ENCODE data around the gene ZSWIM7.

ZSWIM7 gene, protein sequence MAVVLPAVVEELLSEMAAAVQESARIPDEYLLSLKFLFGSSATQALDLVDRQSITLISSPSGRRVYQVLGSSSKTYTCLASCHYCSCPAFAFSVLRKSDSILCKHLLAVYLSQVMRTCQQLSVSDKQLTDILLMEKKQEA

DNA sequence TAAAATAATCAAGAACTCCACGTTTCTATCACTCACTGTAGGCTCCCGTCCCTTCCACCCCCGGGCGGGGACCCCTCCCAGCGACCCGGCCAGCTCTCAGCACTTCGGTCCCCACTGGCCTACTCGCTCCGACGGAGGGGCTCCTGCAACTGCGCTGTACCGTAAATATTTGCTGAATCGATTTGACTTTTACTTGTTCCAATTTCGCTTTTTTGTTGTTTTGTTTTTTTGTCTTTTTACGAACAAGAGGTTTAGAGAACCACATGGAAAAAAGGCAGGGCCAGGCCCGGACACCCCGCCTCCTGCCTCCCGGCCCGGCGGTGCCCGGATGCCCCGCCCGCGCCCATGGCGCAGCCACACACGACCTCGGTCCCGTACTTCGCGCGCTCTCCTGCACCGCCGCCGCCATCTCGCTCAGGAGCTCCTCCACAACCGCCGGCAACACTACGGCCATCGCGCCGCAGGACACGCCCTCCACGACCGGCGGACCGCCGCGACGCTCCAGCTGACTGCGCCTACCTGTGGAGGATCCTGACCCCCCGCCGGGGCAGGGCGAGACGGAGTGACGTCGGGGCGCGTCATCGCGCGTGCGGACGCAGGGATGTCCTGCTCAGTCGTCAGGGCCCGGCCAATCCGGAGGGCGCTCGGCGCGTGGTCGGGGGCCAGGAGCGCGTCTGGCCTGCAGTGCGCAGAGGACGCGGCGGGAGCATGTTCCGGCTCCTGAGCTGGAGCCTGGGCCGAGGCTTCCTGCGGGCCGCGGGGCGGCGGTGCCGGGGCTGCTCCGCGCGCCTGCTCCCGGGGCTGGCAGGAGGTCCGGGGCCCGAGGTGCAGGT, at the start of gene ZSWIM7, which contains the start of gene TTC19:
Gene ZSWIM7, minus strand, starts transcription at position 564 of the 833 bp plus-strand sequence. Its CDS starts 110 bp downstream, at position 454.
Gene TTC19, plus strand, starts transcription at position 684 of the 833 bp plus-strand sequence. Its CDS starts 25 bp downstream, at position 709.
- peak; percentile 87 to 88 for DNase-seq

DNA sequence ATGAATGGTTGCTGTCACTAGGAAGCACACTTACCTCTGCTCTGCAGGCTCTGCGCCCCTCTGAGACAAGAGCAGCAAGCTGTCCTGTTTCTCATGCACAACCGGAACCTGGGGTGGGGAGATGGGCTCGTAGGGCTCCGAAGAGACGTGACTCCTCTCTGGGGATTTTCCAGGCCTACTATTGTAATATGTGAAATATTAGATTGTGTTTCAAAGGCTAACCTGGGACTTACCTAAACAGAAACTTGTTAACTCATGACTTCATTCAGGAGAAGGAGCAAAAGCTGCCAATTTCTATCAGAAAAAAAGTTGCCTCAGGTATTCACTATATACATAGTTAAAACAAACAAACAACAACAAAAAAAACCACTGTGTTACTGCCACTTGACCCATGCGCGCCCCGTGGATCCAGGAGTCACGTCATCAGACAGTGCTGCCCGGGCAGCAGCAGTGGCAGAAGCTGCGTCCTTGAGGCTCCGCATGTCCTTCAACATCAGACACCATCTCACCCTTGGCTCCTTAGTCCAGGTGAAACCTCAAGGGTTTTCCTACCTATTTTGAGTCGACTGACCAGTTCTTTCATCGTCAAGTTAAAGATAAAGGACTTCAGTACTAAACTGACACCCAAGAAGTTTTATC, 49.4 kb upstream of the ZSWIM7 start:
- DNase-seq, result no peak

DNA sequence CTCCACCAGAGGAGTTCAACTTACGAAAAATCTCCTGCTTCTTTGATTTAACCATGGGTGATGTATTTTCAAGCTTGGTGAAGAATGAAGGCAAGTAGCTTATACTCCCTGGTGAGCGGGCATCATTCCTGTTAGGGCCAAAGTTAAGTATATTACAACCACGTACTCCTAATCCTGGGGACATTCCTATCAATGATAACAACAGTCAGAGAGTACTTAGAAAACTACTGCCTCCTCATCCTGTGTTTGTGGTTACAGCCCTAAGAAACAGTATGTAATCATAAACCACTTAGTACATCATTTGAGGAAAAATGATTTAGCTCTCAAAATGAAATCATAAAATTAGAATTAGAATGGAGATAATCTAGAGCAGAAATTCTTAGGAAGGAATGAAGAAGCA, 47.5 kb upstream of the ZSWIM7 start:
- DNase-seq, result no peak

DNA sequence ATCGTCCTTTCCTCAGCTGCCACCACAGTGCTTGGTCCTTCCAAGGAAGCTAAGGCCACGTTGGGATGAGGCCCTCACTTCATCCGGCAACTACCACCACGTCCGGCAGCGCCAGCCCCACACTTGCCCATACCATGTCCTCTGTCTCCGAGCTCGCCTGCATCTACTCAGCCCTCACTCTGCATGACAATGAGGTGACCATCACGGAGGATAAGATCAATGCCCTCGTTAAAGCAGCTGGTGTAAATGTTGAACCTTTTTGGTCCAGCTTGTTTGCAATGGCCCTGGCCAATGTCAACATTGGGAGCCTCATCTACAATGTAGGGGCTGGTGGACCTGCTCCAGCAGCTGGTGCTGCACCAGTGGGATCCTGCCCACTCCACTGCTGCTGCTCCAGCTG, 45.0 kb upstream of the ZSWIM7 start:
- DNase-seq, result no peak

DNA sequence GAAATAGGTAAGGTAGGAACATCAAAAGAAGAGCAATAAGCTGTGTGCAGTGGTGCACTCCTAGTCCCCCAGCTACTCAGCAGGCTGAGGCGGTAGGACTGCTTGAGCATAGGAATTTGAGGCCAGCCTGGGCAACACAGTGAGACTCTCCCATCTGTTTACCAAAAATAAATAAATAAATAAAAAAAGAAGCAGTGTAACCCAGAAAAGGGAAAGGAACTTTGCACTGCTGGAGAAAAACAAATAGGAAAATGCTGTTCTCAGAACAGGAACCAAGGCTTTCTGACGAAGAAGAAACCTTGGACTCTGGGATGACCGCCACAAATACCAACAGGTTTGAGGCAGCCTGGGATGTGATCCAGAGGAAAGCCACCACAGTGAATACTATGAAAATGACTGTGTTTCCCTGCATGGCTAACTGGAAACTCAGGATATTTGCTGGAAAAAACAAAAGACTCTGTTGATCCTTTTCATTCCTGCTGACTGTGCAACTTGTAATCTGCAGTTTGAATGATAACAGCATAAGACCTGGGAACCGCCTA, 41.3 kb upstream of the ZSWIM7 start:
- no peak for DNase-seq

DNA sequence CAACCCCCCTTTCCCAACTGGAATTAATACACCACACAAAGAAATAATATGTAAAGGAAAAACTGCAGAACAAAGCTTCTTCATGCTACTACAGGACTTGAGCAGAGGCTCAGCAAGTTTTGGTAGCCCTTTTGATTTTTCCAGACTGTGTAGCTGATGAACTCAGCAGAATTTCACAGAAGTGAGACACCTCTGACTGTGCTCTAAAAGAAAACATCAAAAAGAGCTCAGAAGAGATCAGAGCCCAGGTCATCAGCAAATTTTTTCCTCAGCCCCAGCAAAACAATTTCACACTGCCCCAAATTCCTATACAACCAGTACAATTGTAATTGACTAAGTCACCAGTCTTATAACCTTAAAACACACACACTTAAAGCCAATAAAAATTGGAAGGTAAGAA, 38.1 kb upstream of the ZSWIM7 start:
- DNase-seq, result no peak

DNA sequence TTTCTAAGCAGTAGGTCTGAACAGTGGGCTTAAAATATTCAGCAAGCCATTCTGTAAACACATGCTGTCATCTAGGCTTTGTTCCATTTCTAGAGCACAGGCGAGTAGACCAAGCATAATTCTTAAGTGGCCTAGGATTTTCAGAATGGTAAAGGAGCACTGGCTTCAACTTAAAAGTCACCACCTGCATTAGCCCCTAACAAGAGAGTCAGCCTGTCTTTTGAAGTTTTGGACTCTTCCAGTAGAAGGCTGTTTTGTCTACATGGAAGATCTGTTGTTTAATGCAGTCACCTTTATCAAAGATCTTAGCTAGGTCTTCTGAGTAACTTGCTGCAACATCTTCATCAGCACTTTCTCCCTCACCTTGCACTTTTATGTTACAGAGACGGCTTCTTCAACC, 36.8 kb upstream of the ZSWIM7 start:
- no peak for DNase-seq

DNA sequence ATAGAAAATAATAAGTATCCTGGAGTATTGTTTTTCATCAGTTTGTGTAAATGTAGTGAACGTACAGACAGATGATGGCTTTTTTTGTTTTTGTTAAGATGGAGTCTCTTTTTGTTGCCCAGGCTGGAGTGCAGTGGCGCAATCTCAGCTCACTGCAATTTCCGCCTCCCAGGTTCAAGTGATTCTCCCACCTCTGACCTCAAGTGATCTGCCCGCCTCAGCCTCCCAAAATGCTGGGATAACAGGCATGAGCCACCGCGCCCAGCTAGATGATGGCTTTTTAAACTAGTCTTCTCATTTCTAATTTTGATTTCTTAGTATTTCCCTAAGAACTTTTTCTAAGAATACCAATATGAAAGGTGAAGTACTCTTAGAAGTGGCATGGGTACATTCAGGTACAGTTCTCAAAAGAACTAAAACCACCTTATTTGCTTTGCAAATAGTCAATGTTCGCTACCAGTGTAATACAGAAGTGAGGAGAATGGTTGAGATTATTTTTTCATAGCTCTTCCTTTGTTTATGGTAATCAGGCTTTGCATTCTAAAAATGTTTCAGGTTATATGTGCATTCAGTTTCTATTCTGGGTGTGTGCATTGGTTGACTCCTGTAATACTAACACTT, 34.3 kb upstream of the ZSWIM7 start:
- no peak for DNase-seq

DNA sequence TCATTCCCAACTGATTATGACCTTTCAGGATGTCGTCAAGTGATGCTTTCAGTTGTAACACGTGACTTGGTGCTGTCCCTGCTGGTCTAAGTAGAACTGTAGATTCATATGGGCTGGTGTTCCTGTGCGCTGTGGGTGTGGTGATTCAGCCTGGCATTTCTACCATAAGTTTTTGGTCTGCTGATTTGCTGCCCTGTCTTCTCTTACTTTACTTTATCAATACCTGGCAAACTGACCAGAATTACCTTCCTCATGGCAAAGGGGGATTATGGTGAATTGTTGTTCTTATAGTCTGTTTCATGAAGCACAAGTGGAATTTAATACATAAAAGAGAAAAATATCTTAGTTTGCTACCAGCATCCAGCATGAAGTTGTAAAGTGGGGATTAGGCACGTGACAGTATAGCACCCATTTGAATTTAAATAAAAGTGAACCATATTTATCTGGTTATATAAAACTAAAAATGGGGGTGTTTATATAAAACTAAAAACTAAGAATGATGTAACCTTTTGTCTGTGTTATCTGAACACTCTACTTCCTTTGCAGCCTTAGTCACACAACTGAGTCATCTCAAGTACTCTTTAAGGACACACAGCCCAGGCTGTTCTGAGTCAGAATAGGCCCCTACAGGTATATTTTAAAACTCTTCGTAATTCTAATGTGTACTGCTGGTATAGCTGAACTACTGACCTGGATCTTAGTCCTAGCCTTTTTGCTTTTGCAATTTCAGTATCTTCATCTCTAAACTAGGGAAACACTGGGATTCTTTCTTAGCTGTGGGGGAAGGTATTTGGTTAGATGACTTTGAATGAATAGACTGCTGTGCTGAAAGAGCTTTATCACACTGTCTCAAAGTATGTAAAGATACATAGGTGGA, 28.4 kb upstream of the ZSWIM7 start:
- peak; percentile 49 to 56 for DNase-seq

DNA sequence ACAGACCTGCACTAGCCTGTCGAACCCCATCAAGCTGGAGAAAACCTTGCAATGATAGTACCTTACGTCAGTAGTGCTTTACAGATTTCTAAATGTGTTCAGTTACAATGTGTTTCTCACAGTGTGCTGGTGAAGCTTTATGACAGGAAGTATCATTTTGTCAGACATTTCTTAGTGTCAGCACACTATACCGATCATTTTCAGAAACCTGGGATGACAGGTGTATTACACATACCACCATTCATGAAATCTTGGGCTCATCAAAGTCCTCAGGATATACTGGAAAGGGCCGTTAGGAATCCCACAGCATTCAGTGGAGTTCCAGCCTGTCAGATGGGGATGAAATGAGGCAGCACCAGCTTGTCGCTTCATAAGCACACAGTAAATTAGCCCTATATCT, 27.4 kb upstream of the ZSWIM7 start:
- DNase-seq, result no peak

DNA sequence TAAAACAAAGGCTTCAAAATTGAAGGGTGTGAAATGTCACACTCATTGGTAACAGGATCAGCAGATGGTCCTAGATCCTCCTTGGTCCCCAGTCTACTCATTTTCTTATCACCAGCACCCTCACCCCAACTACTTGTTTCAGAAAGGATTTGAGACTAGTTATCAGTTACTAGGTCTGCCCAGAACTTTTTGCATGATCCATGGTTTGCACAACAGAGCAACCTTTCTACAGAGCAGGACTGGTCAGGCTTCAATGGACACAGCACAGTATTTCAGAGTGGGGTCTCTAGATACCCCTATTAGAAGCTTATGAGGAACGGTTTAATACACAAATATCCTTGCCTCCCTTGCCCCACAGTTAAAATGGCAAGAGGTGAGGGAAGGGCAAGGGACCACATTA, 25.7 kb upstream of the ZSWIM7 start:
- DNase-seq, result no peak

DNA sequence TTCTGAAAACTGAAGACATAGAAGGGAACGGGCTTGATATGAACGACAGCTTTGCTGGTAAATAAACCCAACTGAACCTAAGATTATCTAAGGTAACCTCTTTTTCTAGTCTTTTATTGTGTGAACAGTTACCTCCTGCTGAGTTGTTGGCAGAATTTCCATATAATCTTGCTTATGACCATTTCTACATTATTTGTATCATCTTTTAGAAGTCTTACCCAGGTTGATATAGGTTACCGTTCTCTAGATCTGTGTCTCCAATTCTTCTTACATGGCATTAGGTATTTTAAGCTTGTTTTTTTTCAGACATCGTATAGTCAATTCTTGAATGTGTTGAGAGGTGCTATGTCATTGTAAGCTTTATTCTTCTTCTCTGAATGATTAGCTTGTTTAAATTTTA, 24.4 kb upstream of the ZSWIM7 start:
- DNase-seq, result no peak

DNA sequence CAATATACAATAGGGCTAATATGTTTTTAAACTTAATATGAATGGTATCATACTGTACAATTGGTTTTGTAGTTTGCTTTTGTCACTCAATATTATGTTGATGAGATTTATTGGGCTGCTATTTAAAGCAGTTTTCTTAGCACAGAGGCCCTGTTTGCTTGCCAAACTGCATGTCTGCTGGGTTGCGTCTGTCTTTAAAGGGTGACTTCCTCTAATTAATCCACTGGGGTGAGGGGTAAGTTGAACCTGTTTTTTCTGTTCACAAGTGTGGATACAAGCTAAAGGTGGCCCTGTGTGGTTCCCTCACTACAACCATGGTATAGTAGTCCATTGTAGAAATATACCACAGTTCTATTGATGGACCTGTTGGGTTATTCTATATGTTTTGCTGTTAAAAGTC, 19.8 kb upstream of the ZSWIM7 start:
- DNase-seq, result no peak

DNA sequence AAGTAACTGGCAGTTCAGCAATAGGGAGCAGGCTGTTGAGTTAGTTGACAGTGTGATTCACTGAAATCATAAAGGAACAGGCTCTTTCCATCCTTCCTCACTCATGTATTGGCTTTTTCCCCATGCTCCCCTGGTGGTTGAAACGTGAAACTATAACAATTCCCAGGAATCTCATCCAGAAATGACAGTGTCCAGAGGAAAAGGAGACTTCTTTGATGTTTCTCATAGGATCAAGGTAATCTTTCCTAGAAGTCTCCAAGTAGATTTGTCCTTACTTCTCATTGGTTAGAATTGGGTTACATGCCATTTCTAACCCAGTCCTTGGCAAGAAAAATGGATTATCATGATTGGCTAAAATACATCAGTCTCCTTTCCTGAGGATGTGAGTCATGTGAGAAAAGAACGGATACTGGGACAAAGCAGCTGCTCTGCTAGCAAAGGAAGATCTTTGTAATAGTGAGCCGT, 14.5 kb upstream of the ZSWIM7 start:
- no peak for DNase-seq

DNA sequence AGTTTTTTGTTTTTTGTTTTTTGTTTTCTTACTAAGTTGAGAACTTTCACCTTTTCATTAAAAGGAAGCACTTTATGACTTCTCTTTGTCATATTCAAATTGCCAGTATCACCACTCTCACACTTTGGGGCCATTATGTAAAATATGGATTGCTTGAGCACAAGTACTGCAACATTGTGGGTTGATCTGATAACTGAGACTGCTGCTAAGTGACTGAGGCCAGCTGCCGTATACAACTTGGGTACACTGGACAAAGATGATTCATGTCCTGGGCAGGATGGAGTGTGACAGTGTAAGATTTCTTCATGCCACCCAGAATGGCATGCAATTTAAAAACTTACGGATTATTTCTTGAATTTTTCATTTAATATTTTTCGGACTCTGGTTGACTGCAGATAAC, 7.9 kb upstream of the ZSWIM7 start:
- no peak for DNase-seq

DNA sequence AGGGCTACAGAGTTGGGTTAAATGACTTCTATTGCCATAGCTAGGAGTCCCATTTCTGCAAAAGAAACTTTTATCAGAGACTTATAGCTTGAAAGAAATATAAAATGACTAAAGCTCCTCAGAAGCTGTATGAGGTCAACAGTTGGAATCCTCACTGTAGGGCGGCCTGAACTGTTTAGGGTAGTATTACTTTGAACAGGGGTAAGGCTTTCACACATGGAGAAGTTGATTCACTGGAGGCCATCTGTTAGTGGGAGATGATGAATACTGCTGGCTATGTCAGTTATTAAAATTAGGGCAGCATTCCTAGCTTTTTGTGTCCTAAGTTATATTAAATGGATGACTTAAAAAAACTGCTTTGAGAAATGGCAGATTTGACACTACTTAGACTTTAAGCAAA, 6.1 kb upstream of the ZSWIM7 start:
- no peak for DNase-seq

DNA sequence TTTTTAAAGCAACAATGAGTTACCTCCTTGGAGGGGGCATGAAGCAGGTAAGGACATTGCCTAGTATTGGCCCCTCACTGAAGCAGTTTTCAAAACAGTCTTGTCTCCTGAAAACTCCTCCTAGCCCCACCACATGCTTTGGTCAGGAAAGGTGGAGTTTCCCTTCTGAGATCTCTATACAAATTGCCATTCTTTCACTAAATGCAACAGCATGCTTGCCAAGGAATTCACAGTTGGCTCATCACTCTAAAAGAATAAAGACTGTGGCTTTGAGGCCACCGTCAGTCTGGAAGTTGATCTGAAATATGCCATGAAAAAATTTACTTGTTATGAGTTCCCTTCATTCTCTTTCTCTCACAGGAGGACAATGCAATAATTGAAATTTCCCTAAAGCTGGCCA, 4.3 kb upstream of the ZSWIM7 start:
- no peak for DNase-seq

DNA sequence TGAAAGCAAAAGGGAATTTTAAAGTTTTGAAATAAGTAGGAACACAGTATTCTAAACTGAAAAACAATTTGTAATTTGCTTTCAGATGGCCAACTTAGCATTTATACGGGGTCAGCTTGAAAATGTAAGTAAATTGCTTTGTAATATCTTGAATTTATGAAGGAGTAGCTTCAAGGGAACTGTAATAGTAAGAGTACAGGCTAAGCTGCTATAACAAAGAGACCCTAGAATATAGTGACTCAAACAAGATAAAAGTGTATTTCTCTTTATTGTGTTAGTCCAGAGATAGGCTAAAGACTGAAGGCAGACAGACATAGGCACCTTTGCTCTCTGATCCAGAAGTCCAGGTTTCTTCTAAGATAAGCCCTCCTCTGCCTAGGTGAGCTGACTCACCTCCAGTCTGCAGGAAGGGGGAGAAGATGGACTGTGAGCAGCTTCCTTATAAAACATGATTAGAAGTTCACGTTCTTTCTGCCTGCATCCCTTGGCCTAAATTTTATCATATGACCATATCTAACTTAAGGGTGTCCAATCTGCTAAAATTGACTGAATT, 3.3 kb upstream of the ZSWIM7 start:
- no peak for DNase-seq

DNA sequence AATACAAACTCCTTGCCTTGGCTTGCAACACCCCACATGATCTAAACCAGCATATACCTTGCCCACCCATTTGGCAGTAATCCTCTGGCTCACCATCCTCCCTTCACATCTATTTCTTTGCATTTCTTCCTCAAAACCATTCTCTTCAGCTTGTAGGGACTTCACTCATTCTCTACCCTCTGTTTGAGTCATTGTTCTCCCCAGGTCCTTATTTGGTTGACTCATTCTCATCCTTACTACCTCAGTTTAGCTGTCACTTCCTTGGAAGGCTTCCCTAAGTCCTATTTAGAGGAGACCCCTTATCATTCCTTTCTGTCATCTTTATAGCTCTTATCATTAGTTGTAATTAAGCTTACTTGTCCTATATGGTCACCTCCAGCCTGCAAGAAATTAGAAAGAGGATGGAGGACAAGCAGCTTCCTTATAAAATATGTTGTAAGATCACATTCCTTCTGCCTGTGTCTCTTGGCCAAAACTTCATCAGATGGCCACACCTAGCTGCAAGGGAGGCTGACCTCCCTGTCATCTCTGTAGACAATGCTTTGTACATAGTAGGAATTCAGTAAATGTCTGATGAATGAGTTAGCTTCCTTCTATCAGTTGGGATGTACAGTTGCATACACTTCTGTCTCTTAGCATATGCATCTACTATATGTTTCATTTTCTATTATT, 1.9 kb upstream of the ZSWIM7 start:
- DNase-seq, result no peak

DNA sequence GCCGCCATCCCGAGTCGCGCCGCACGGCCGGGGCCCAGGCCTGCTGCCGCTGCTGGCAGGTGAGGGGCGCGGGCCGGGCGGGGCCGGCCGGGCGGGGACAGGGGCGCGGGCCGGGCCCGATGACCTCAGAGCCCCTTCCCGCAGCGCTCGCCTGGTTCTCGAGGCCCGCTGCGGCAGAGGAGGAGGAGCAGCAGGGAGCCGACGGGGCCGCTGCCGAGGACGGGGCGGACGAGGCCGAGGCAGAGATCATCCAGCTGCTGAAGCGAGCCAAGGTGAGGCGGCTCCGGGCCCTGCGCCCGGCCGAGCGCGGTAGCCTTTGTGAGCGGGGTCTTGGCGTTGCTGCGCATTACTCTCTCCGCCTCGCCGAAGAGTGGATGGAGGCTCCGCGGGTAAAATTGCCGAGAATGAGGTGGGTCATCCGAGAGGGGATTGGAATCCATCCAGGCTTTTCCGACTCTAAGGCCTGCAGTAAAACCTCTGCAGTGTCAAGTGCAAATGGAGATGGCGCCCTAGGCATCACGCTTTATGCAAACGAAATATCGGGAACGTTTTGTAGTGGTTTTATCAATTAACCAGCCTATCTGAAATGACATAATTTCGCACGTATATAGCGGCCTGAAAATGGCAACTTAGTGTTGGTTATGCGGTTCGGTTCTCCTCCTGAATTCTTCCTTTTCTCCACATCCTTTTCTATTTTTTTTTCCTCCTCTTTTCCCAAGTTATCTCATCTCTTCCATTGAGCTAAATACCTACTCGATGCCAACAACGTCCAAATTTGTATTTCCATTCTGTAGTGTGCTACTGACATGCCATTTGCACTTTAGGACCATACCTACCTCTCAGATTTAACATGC, 697 bp upstream of the ZSWIM7 start:
- DNase-seq, result no peak
